HEK293 (cell line): Measurements from ENCODE around the gene TOMM34.

Experiments used
- CTCF ChIA-PET: fragments of 350-600 bp; formaldehyde crosslinking; extraction: SDS; loops from one replicate; lab custom pipeline; 2021; ENCODE audit warnings: antibody characterized with exemption; lab: Yijun Ruan, JAX
- POLR2A ChIA-PET: fragments of 300-600 bp; formaldehyde crosslinking; extraction: SDS; loops from one replicate; lab custom pipeline; 2020; ENCODE audit warnings: antibody characterized with exemption, inconsistent platforms; lab: Yijun Ruan, JAX
- H3K27ac ChIP-seq: fragments of 200-500 bp; sonication (Bioruptor generic); 2 replicates; pipeline ENCODE4 v1.5.1; 2014; ENCODE audit warnings: low read depth, low read length, control low read depth, inconsistent platforms; ENCODE audit errors: extremely low read depth
- H3K36me3 ChIP-seq, 2 experiments: fragments of 200-500 bp in 1 of 2; sonication (Bioruptor generic) in 1 of 2; 1 replicate in 1 of 2; 2 replicates in 1 of 2; pipeline ENCODE4 v1.5.1; 2014 to 2017; ENCODE audit warnings: inconsistent platforms in 2 of 2, low read length in 2 of 2; ENCODE audit not compliant: control insufficient read depth in 2 of 2, insufficient read depth in 1 of 2
- H3K4me1 ChIP-seq: fragments of 200-500 bp; sonication (Bioruptor generic); 2 replicates; pipeline ENCODE4 v1.5.1; 2014; ENCODE audit warnings: mild to moderate bottlenecking, low read length, inconsistent platforms; ENCODE audit not compliant: control insufficient read depth, insufficient read depth
- H3K4me3 ChIP-seq: 2 replicates; pipeline ENCODE4 v1.5.1; 2011; ENCODE audit warnings: low read depth, mild to moderate bottlenecking, control low read depth, low read length, moderate library complexity
- H3K9me3 ChIP-seq: fragments of 200-500 bp; sonication (Bioruptor generic); 2 replicates; pipeline ENCODE4 v1.5.1; 2014; ENCODE audit warnings: low read depth, low read length, inconsistent platforms; ENCODE audit not compliant: control insufficient read depth, insufficient read depth
- FEZF1 ChIP-seq: fragments of 450-650 bp; formaldehyde crosslinking; IDR thresholded peaks from 2 replicates; pipeline ENCODE4 v1.5.1; 2016; ENCODE audit warnings: missing biosample characterization, missing genetic modification characterization
- GLIS1 ChIP-seq: fragments of 450-650 bp; formaldehyde crosslinking; IDR thresholded peaks from 2 replicates; pipeline ENCODE4 v1.5.1; 2016; ENCODE audit warnings: missing biosample characterization, missing genetic modification characterization
- KLF17 ChIP-seq: fragments of 450-650 bp; formaldehyde crosslinking; IDR thresholded peaks from 2 replicates; pipeline ENCODE4 v1.5.1; 2016; ENCODE audit warnings: missing biosample characterization, missing genetic modification characterization
- PRDM10 ChIP-seq: fragments of 450-650 bp; formaldehyde crosslinking; IDR thresholded peaks from 2 replicates; pipeline ENCODE4 v1.5.1; 2016; ENCODE audit warnings: missing biosample characterization, missing genetic modification characterization
- REST ChIP-seq: fragments of 450-650 bp; formaldehyde crosslinking; IDR thresholded peaks from 2 replicates; pipeline ENCODE4 v1.5.1; 2016; ENCODE audit warnings: missing biosample characterization, missing genetic modification characterization
- ZBTB44 ChIP-seq: fragments of 450-650 bp; IDR thresholded peaks from 2 replicates; pipeline ENCODE4 v1.5.1; 2018; ENCODE audit warnings: missing biosample characterization, mild to moderate bottlenecking, missing genetic modification characterization
- ZBTB8A ChIP-seq: fragments of 450-650 bp; formaldehyde crosslinking; IDR thresholded peaks from 2 replicates; pipeline ENCODE4 v1.5.1; 2016; ENCODE audit warnings: missing biosample characterization, missing genetic modification characterization
- ZNF175 ChIP-seq: fragments of 450-650 bp; formaldehyde crosslinking; IDR thresholded peaks from 2 replicates; pipeline ENCODE4 v1.5.1; 2016; ENCODE audit warnings: missing biosample characterization, missing genetic modification characterization
- ZNF211 ChIP-seq: fragments of 450-650 bp; formaldehyde crosslinking; IDR thresholded peaks from 2 replicates; pipeline ENCODE4 v1.5.1; 2016; ENCODE audit warnings: low read depth, missing biosample characterization, missing genetic modification characterization
- ZNF214 ChIP-seq: fragments of 450-650 bp; formaldehyde crosslinking; IDR thresholded peaks from 2 replicates; pipeline ENCODE4 v1.5.1; 2017; ENCODE audit warnings: missing biosample characterization, mild to moderate bottlenecking, missing genetic modification characterization, borderline replicate concordance
- ZNF221 ChIP-seq: fragments of 450-650 bp; formaldehyde crosslinking; IDR thresholded peaks from 2 replicates; pipeline ENCODE4 v1.5.1; 2017; ENCODE audit warnings: missing biosample characterization, missing genetic modification characterization, borderline replicate concordance
- ZNF624 ChIP-seq: fragments of 450-650 bp; formaldehyde crosslinking; IDR thresholded peaks from 2 replicates; pipeline ENCODE4 v1.5.1; 2017; ENCODE audit warnings: missing biosample characterization, missing genetic modification characterization
- ZNF645 ChIP-seq: fragments of 450-650 bp; formaldehyde crosslinking; IDR thresholded peaks from 2 replicates; pipeline ENCODE4; 2016; ENCODE audit warnings: missing biosample characterization, missing genetic modification characterization
- ZXDB ChIP-seq: fragments of 450-650 bp; formaldehyde crosslinking; IDR thresholded peaks from 2 replicates; pipeline ENCODE4 v1.5.1; 2016; ENCODE audit warnings: missing biosample characterization, missing genetic modification characterization
- TF ChIP-seq, protein P1 (sequence below): fragments of 450-650 bp; formaldehyde crosslinking; IDR thresholded peaks from 2 replicates; pipeline ENCODE4 v1.5.1; 2016; ENCODE audit warnings: missing biosample characterization, missing genetic modification characterization
- TF ChIP-seq, protein P2 (sequence below): fragments of 450-650 bp; formaldehyde crosslinking; IDR thresholded peaks from 2 replicates; pipeline ENCODE4 v1.5.1; 2017; ENCODE audit warnings: missing biosample characterization, missing genetic modification characterization

The TOMM34 gene

DNA sequence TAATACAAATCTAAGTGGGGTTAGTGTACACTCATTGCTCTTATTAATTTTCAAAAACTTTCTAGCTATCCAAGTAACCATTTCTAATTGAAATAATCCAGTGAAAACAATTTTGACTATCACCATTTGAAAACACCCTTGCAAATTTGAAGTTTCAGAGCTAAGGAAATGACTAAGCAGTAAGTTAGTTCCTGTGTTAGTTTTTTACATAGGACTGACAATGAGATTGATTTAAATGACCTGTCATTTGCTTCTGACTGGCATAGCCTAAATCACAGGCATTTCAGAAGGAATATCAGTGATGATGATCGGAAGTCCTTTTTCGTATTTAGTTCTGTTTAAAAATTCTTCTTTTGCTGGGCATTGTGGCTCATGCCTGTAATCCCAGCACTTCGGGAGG is 33.1 kb upstream of the TOMM34 start:
- no peak for TF ChIP-seq FEZF1 (tag by site-specific recombination)
- TF ChIP-seq, protein P1, sequence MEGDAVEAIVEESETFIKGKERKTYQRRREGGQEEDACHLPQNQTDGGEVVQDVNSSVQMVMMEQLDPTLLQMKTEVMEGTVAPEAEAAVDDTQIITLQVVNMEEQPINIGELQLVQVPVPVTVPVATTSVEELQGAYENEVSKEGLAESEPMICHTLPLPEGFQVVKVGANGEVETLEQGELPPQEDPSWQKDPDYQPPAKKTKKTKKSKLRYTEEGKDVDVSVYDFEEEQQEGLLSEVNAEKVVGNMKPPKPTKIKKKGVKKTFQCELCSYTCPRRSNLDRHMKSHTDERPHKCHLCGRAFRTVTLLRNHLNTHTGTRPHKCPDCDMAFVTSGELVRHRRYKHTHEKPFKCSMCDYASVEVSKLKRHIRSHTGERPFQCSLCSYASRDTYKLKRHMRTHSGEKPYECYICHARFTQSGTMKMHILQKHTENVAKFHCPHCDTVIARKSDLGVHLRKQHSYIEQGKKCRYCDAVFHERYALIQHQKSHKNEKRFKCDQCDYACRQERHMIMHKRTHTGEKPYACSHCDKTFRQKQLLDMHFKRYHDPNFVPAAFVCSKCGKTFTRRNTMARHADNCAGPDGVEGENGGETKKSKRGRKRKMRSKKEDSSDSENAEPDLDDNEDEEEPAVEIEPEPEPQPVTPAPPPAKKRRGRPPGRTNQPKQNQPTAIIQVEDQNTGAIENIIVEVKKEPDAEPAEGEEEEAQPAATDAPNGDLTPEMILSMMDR (tag by site-specific recombination) = no peak
- TF ChIP-seq PRDM10 (tag by site-specific recombination) = no peak
- no peak for TF ChIP-seq ZBTB44
- no peak for TF ChIP-seq ZNF624 (tag by site-specific recombination)
- TF ChIP-seq ZNF175 (tag by site-specific recombination) = no peak
- TF ChIP-seq, protein P2, sequence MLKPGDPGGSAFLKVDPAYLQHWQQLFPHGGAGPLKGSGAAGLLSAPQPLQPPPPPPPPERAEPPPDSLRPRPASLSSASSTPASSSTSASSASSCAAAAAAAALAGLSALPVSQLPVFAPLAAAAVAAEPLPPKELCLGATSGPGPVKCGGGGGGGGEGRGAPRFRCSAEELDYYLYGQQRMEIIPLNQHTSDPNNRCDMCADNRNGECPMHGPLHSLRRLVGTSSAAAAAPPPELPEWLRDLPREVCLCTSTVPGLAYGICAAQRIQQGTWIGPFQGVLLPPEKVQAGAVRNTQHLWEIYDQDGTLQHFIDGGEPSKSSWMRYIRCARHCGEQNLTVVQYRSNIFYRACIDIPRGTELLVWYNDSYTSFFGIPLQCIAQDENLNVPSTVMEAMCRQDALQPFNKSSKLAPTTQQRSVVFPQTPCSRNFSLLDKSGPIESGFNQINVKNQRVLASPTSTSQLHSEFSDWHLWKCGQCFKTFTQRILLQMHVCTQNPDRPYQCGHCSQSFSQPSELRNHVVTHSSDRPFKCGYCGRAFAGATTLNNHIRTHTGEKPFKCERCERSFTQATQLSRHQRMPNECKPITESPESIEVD = no peak
- no peak for TF ChIP-seq ZNF221 (tag by site-specific recombination)
- no peak for TF ChIP-seq GLIS1 (tag by site-specific recombination)
- no peak for TF ChIP-seq REST (tag by site-specific recombination)
- Histone ChIP-seq H3K27ac (no peak overlapping the region), H3K36me3 (peaks cover 9 to 44% of the 10 kb centered on the region in 2 experiments), H3K4me1 (no peaks in the 10 kb centered on the region), H3K4me3 (no peak overlapping the region), H3K9me3 (no peaks in the 10 kb centered on the region)
- CTCF ChIA-PET = interaction anchor here (0.9 to 1.2 kb wide), 3 partner anchors 9 to 118 kb away, joined by 3 to 4 read pairs (median 3); no protein-coding TSS in a partner anchor
- POLR2A ChIA-PET = no interaction called here

GRCh38 chr20:44990957-44991356 is 30.8 kb upstream of the TOMM34 start:
- POLR2A ChIA-PET = no interaction called here
- no peaks in the 10 kb centered on the region for H3K4me1 ChIP-seq
- no peak overlapping the region for H3K27ac ChIP-seq
- no peaks in the 10 kb centered on the region for H3K9me3 ChIP-seq
- CTCF ChIA-PET = no interaction called here
- H3K4me3 ChIP-seq = no peak overlapping the region
- peaks cover 12 to 44% of the 10 kb centered on the region in 2 experiments for H3K36me3 ChIP-seq
- TF ChIP-seq ZNF214 (no peak), ZNF221 (tag by site-specific recombination) (no peak), KLF17 (no peak), ZBTB44 (no peak), ZNF645 (tag by site-specific recombination) (no peak), ZXDB (no peak), ZBTB8A (no peak), ZNF211 (tag by site-specific recombination) (no peak)
